HG02571 (cell line): Measurements from ENCODE around the gene PCNX3.

Experiments used
- ATAC-seq: cut with Tn5 transposase; IDR thresholded peaks from one replicate; pipeline ENCODE4 v1.9.1; 2021; ENCODE audit warnings: mild to moderate bottlenecking, moderate library complexity; ENCODE audit not compliant: unreplicated experiment

Gene PCNX3

GRCh38 chr11:65618763-65619162, 3.2 kb downstream of the PCNX3 start:
- ATAC-seq, result no peak

DNA sequence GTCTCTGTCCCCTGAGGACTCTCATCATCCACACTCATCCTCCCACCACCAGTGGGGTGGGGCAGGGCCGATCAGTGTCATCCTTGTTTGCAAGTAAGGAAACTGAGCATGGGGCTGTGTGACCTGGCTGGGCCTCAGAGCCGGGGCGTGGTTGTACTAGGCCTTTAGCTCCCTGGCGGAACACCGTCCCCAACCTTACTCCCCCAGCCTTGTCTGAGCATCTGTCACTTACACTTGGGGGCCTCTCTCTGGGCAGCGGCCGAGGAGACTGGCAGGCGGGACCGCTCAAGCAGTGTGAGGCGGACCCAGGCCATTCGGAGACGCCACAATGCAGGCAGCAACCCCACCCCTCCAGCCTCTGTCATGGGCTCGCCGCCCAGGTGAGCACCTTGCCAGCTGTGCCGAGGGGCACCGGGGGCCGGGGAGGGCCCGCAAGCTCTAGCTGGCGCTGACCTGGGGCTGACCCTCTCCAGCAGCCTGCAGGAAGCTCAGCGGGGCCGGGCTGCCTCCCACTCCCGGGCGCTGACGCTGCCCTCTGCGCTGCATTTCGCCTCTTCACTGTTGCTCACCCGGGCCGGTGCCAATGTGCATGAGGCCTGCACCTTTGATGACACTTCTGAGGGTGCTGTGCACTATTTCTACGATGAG, 3.8 kb downstream of the PCNX3 start:
- no peak for ATAC-seq

DNA sequence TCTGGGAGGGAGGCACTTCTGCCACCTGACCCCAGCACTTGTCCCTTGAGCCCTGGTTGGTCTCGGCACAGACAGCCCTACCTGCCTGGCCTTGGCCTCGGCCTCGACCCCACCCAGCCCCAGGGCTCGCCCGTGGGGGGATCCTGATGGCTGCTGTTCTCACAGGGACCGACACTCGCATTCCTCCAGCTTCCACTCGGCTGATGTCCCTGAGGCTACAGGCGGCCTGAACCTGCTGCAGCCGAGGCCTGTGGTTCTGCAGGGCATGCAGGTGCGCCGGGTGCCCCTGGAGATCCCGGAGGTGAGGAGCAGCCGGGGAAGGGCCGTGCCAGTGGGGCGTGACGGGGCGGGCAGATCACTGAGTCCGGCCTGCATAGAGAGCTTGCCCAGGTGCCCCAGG, 5.1 kb downstream of the PCNX3 start:
- no peak for ATAC-seq

DNA sequence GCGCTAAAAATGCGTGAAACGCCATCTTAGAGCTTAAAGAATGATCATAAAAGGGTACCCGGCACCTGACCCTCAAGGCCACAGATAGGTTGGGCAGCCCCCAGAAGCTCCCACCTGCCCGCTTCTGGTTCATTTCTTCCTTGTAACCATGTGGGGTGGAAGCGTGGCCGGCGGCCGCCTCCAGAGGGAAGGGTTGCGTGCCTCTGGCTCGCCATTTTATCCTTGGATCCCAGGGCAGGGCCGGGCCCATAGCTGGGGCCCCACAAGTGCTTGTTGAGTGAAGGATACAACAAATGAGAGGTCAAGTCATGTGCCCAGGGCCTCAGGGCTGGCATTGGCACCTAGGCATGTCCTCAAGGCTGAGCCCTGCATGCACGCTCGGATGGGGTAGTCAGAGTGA, 5.9 kb downstream of the PCNX3 start:
- no peak for ATAC-seq

DNA sequence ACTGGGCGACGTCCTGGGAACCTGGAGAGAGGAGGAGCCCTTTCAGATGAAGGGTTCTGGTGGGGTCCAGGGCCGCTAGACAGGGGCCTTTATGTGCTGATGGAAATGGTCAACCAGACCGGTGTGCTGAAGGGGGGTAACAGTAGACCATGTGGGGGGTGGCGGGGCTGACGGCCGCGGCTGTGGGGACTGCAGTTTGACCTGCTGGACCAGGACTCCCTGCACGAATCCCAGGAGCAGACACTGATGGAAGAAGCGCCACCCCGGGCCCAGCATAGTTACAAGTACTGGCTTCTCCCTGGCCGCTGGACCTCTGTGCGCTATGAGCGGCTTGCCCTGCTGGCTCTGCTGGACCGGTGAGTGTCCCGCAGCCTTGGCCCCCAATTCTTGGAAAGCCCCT, 6.4 kb downstream of the PCNX3 start:
- ATAC-seq, result no peak

- no peak for ATAC-seq
Measured at GRCh38 chr11:65623177-65623576, 7.6 kb downstream of the PCNX3 start.

DNA sequence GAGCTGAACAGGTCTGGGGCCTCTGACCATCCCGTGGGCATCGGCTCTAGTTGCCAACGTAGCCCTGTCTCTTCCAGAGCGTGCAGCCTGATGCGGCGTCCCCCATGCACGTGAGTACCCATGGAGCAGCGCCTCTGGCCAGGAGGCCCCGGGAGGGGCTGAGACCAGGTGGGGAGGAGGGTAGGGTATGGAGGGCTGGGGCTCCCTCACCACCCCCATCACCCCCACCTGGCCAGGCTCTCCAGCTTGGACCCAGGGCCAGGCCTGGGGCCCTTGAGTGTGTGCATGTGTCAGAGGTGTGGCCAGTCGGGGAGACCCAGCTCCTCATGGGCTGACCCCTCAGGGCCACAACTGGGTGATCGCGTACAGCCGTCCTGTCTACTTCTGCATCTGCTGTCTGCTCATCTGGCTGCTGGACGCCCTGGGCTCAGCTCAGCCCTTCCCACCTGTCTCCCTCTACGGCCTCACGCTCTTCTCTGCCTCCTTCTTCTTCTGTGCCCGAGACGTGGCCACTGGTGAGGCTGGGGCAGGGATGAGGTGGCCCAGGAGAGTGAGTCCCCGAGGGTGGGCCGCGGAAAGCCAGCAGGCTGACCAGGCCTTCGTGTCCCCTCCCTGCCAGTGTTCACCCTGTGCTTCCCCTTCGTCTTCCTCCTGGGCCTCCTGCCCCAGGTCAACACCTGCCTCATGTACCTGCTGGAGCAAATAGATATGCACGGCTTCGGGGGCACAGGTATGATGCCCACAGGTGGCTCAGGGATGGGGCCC, 8.5 kb downstream of the PCNX3 start:
- ATAC-seq, result no peak

GRCh38 chr11:65624931-65625627, 9.5 kb downstream of the PCNX3 start:
- ATAC-seq, result no peak

GRCh38 chr11:65625628-65626342, 10.2 kb downstream of the PCNX3 start:
- no peak for ATAC-seq

GRCh38 chr11:65627202-65627601, 11.6 kb downstream of the PCNX3 start:
- ATAC-seq, result no peak

DNA sequence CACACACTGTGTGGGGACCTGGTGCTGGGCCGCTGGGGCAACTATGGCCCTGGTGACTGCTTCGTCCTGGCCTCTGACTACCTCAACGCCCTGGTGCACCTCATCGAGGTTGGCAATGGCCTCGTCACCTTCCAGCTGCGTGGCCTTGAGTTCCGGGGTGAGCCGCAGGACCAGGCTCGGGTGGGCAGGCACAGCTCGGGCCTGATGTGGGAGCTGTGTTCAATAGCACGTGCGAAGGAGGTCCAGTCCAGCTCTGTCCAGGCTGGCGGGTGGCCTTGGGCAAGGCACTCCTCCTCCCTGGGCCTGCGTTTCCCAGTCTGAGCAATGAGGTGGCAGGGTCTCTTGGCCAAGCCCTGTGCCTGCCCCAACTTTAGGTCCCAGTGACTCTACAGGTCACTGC, 14.0 kb downstream of the PCNX3 start:
- ATAC-seq, result no peak

GRCh38 chr11:65630215-65630614, 14.6 kb downstream of the PCNX3 start:
- ATAC-seq, result no peak

DNA sequence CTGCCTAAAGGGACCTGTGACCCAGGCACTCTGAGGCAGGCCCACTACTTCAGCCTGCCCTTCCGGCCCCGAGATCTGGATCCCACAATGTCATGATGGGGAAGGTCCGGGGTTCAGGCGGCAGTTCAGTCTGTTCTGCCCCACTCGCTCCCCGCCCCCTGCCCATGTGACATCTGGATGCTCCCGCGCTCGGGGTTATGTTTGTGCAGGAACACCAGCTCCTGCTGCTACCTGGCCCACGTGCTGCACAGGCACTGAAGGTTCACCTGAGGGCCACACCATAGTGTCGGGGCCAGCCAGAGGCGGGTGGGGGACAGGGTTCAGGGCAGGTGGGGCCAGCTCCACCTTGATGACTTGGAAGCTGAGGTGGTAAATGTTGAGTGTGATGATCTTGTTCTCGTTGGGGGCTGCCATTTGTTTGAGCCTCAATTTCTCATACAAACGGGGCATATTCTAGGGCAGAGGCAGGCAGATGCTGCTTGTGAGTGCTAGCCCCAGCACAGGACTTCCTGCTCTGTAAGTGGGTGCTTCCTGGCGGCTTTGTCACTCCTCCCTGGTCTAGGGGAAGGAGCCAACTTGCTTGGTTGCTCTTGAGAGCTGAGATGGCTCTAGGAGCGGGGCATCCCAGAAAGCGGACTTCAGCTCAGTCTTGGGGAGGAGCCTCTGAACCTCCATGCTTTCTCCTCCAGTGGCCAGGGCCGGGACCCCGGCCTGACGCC, 18.0 kb downstream of the PCNX3 start:
- ATAC-seq, result no peak

GRCh38 chr11:65634109-65634436, 18.5 kb downstream of the PCNX3 start:
- no peak for ATAC-seq

- ATAC-seq, result no peak
Measured at GRCh38 chr11:65634440-65634839, 18.9 kb downstream of the PCNX3 start.

GRCh38 chr11:65634905-65635731, 19.5 kb downstream of the PCNX3 start:
- no peak for ATAC-seq

DNA sequence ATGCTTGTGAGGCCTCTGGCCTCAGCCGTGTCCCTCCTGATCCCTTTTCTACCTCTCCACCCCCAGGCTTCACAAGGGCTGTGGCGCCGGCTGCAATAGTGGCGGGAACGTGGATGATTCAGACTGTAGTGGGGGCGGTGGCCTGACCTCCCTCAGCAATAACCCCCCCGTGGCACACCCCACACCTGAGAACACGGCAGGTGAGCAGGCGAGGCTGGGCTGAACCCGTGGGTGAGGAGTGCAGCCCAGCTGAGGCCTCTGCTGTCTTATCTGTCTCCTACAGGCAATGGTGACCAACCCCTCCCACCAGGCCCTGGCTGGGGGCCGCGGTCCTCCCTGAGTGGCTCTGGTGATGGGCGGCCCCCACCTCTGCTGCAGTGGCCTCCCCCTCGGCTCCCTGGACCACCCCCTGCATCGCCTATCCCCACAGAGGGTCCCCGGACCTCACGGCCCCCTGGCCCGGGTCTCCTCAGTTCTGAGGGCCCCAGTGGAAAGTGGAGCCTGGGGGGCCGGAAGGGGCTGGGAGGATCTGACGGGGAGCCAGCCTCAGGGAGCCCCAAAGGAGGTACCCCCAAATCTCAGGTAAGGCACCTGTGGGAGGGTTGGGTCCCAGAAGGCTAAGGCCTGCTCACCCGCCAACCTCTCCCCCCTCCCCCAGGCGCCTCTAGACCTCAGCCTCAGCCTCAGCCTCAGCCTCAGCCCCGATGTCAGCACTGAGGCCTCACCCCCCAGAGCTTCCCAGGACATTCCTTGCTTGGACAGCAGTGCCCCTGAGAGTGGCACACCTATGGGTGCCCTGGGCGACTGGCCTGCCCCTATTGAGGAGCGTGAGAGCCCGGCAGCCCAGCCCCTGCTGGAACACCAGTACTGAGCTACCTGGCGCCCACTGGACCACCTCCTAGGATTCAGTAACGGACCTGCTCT, 20.8 kb downstream of the PCNX3 start:
- ATAC-seq, result no peak

DNA sequence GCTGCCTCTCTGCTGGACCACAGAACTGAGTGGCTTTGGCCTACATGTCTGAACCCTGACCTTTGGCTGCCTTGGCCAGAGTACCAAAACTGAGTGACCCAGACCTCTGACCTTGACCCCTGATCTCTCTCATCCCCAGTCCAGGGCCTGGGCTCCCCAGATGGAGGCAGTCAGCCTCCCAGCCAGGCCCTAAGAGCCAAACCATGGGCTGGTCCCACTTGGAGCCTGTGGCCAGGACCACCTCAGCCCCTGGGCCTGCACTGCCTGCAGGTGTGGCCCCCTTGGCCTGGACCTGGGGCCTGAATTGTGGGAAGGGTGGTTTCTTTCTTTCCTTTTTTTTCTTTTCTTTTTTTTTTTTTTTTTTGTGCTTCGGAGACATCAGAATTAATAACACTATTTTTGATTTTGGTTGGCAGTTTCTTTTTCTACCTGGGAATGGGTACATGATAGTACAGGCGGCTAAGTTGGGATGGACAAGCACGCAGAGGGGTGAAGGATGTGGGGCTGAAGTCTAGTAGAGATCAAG, 21.5 kb downstream of the PCNX3 start:
- ATAC-seq, result no peak
